Erythroblast (primary cell): Measurements from ENCODE around the gene CASQ2.
A peak's percentile ranks its signal among the peaks of the same experiment; 100 is the strongest.

Experiments
- DNase-seq, 2 experiments: peaks; one replicate each; lab custom pipeline; 2025; lab: John Stamatoyannopoulos, UW
- GATA1 ChIP-seq: IDR thresholded peaks from 2 replicates; pipeline ENCODE4 v1.6.1; 2011; ENCODE audit warnings: low read depth, mild to moderate bottlenecking, control low read depth, low read length, moderate library complexity
- POLR2A ChIP-seq: IDR thresholded peaks from 2 replicates; pipeline ENCODE4 v1.6.1; 2011; ENCODE audit warnings: mild to moderate bottlenecking, low read length

Gene CASQ2

DNA sequence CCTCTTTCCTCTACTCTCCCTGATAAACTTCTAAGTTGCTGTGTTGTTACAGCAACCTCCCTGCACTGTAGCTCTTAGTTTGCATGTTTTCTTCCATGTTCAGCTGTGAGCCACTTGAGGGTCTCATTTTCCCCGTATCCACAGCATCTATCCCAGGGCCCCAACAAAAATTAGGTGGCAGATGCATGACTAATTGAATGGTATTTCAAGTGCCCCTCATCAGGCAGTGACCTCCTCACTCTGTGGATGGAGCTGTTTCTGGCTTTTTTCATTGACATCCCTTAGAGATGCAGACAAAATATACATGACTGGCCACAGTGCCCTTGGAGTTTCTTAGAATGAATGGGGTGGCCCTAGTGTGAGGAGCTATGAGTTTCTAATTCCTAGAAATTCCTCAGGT, 3.4 kb downstream of the CASQ2 start:
- no peak for DNase-seq
- TF ChIP-seq GATA1 = no peak
- no peak for TF ChIP-seq POLR2A

DNA sequence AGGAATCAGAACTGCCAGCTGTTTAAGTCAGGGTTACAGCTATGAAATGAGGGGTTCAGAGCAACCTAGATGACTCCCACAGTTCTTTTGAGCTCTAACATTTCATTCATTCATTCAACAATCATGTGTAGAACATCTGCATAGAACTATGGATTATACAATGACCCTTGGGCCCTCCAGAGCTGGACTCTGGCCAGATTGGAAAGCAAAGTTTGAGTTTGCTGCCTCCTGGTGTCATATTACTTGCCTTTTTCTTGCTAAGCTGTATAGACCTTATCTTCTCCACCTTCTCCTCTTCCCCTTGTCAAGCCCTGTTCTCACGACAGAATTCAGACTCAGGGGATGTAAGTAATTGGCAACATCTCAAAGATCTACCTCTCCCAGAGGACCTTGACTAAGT, 4.0 kb downstream of the CASQ2 start:
- no peak for TF ChIP-seq GATA1
- no peak for TF ChIP-seq POLR2A
- DNase-seq = peak; percentile 20 to 34

DNA sequence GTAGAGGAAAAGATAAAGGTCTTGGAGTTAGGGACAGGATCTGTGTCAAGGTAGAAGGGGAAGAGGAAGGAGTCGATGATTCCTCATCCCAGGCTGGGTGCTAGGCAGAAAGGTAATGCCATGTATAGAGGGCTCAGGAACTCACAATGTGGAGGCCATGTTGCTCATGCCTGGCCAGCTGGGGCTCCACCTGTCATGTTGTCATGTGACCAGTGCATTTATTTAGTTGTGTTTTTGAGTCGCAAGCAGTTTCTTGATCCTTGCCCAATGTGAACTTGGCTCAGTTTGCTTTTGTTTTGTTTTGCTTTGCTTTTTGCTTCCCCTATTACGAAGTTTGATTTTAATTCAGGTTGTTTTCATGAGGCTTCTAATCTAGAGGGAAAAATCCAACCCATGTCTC, 5.7 kb downstream of the CASQ2 start:
- no peak for DNase-seq
- no peak for TF ChIP-seq POLR2A
- no peak for TF ChIP-seq GATA1

DNA sequence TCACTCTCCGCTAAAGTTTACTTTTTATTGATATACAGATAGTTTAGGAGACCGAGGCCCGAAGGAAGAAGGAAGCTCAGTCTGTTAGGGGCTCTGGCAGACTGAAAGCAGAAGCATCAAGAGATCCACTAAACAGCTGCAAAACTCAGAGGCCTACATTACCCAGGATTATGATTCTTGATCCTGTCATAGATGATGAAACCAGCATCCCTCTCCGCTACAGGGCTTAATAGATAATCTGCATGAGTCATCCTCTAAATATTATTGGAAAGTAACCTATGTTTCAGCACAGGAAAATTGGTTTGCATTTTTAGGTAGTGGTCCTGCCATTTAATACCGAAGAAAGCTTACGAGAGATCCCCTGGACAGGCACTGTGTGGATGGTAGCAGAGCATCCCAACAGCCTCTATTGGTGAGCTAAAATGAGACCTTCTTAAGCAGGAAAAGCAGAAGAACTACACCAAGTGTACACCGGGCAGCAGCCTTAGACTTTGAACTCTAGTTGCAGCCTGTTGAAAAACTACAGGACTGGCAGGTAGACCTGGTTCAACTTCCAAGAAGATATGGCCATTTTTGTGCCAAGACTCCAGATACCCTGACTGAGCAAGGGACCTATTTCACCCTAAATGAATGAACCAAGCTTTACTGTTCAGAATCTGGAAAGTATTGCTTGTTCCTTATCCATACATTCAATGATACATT, 6.8 kb downstream of the CASQ2 start:
- no peak for DNase-seq
- TF ChIP-seq POLR2A (no peak), GATA1 (no peak)

DNA sequence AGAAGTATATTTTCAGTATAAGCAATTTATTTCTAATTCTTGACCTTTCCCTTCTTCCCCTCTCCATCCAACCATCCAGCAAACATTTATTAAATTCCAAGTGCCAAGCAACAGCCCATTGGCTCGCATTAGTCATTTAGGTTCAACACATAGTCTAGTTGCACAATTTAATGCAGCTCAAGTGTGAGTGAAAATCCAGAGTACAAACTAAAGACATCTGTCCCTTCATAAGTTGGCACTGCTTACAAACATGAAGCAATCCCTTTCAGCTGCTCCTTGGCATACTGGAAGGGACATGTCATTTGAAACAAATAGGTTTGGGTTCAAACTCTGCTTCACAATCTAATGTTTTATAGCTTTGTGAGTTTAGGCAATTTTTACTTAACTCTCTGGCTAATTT, 10.7 kb downstream of the CASQ2 start:
- no peak for DNase-seq
- TF ChIP-seq GATA1 (no peak), POLR2A (no peak)

DNA sequence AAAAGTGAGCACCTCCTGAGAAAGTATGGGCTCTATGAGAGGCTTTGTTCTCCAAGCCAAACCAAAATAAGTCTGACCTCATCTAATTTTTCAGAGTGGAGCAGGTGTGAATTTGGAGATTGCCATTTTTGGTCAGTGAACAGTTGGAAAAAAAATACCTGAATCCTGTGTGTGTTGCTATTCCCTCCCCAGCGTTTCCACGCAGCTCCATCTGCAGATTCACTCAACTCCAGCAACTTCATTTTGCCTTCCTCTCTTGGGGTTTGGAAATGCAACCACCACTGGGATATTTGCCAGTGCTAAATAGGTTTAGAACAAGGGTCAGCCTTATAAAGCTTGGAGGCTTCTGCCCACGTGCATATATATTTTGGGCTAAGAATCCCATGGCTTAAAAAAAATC, 11.2 kb downstream of the CASQ2 start:
- TF ChIP-seq POLR2A (no peak), GATA1 (no peak)
- DNase-seq = no peak

DNA sequence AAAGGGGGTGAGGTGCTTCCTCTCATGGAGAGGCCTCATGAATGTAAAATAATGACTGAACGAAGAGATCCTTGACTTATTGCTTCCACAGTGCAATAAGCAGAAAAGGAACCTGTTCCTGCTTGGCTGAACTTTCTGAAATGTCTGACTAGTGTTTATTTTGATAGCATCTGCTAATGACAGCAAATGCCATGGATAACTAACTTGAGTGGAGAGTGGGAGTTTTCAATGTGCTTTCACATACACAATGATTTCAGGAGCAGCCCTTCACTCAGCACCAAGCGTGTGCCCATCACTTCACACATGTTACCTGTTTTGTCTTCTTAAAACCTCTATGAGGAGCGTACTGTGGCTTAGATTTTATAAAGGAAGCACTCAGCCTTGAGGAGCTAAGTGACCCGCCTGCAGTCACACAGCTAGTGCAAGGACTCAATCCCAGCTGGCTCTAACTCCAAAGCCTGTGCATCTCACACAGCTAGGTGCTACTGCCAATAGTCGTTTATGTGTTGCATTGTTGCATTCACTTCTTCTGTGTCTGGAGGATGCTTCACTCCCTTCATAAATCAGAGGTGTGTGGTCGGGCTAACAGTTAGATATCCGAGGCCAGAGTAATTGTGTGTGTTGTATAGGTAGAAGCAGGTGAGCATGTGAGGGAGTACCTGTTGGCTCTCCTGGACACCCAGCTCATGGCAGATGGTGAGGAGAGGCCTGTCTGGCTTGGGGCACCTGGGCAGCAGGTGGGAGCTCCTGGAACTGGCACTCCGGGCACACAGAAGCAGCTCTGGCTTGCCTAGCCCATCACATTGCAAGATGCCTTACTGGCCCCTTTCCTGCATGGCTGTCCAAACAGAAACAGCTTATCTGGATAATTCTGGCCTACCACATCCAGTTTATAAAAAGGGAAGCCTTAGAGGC, 12.8 kb downstream of the CASQ2 start:
- TF ChIP-seq POLR2A (no peak), GATA1 (no peak)
- no peak for DNase-seq

DNA sequence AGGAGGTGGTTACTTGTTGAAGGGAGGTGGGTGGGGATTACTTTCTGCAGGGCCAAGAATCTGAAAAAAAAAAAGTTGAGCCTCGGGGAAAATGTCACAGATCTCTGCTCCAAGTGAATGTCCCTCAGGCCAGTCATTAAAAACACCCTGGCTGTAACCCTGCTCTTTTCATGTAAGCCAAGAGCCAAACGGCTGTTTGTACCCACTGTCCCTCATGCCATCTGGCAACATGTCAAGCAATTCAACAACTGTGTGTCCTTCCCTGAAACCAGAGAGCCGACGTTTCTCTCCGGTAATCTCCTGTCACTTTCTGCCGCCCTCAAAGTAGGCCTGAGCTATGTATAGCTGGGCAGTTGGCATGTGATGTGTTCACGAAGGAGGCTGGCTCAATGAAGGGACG, 14.7 kb downstream of the CASQ2 start:
- DNase-seq = no peak
- no peak for TF ChIP-seq POLR2A
- TF ChIP-seq GATA1 = no peak

DNA sequence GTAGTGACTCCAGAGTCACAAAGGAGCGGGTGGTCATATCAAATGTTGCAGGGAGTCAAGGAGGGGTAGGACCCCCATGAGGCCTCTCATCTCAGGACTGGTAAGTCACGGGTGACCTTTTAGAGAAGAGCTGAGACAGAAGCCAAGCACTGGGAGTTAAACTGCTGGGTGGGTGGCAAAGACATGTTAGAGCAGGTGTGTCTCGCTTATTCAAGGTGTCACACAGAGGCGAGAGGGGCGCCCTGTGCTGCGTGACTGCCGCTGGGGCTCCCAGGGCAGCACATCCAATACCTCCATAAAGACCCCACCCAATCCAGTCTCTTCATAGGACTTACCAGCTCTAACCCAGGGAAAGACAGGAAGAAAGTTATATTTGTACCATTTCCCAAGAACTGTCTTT, 15.2 kb downstream of the CASQ2 start:
- TF ChIP-seq POLR2A = no peak
- TF ChIP-seq GATA1 = no peak
- no peak for DNase-seq

DNA sequence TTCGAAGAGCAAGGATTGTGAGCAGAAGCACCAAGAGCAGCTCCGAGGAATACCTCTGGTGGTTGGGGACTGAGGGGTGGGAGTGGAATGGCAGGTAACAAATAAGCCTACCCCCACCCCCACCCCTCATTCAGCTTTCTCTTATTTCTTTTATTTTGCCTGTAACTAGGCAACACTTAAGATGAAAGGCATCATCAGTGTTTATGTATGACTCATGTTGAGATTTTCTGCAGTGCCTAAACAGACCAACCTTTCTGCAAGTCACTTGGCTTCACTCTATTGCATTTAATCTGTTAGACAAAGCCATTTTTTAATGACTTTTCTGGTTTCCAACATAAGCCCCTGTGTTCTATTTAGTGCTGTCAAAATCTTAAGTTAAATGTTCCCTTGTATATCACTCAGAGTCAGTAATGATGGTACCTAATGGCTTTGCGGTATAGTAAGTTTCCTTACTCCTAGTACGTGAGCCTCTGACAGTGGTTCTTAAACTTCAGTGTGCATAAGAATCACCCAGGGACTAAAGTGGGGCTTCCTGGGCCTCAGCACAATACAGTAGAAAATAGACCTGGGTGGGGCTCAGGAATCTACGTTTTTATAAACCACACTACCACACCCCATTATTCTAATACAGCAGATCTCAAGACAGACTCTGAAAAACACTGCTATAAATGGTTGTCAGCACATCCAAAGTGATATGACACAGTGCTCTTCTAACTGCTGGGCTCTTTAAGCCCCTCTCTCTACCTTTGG, 19.9 kb downstream of the CASQ2 start:
- TF ChIP-seq GATA1 (no peak), POLR2A (no peak)
- DNase-seq = no peak

DNA sequence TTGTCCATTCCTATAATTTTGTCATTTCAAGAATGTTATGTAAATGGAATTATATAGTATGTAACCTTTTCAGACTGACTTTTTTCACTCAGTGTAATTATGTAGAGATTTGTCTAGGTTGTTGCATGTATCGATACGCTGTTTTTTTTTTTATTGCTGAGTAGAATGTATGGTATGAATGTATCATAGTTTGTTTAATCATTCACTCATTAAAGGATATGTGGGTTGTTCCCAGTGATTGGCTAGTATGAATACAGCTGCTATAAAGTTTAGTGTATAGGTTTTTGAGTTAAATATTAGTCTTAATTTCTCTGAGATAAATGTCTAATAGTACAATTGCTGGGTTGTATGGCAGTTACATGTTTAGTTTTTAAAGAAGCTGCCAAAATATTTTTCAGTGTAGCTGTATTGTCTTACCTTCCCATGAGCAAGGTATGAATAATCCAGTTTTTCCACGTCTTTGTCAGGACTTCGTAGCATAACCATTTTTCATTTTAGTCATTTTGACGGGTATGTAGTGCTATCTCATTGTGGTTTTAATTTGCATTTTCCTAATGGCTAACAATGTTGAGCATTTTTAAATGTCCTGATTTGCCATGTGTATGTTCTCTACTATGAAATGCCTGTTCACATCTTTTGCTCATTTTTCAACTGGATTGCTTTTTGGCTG, 22.4 kb downstream of the CASQ2 start:
- no peak for DNase-seq
- TF ChIP-seq GATA1 (no peak), POLR2A (no peak)

DNA sequence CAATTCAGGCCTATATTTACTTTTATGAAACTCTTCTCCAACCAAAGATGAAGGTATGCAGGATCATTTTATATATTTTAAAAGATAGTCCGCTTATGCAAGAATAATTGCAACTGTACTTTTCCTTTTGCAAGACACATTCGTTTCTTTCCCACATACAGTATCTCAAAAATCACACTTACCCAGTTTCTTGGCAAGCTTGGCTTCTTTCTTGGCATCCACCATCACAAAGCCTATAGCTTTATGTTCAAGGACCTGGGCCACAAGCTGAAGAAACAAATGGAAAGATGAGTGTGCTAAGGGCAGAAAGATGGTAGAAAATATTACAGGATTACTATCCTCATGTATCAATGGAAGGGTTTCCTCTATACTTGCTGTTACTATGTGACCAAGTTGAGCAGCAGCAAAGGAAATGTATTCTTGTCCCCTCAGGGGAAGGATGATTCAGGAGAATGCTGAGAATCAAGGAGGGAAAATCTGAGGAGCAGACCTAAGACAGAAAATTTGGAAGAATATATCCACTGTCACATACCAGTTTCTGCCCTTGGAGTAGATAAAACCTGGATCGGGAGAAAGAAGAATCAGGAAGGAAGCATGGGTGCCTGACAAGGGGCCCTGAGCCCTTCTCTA, 23.8 kb downstream of the CASQ2 start:
- DNase-seq = no peak
- TF ChIP-seq GATA1 = no peak
- no peak for TF ChIP-seq POLR2A

DNA sequence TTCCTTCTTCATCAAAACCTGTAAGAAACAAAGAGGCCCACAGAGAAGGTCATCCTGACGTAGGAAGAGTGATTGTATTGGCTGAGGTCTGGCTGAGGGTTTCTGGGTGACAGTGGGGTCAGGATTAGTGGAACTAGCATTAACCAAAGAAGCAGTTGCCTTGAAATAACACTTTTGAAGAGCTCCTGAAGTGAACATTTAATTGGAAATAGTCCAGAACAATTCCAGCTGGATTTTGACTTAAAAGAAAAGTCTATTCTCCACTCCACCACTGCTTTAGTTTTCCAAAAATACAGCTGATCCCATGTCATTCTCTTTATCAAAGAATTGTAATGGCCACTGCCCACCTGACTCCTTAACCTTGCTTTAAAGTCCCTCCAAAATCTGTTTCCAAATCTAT, 27.7 kb downstream of the CASQ2 start:
- no peak for DNase-seq
- TF ChIP-seq GATA1 (no peak), POLR2A (no peak)
